HG03558 (cell line): ENCODE results near the gene SCN5A.

Experiments used
- ATAC-seq: cut with Tn5 transposase; IDR thresholded peaks from one replicate; pipeline ENCODE4 v1.9.1; 2021; ENCODE audit warnings: moderate number of reproducible peaks; ENCODE audit not compliant: unreplicated experiment; ENCODE audit errors: extremely low read depth

Gene SCN5A

DNA sequence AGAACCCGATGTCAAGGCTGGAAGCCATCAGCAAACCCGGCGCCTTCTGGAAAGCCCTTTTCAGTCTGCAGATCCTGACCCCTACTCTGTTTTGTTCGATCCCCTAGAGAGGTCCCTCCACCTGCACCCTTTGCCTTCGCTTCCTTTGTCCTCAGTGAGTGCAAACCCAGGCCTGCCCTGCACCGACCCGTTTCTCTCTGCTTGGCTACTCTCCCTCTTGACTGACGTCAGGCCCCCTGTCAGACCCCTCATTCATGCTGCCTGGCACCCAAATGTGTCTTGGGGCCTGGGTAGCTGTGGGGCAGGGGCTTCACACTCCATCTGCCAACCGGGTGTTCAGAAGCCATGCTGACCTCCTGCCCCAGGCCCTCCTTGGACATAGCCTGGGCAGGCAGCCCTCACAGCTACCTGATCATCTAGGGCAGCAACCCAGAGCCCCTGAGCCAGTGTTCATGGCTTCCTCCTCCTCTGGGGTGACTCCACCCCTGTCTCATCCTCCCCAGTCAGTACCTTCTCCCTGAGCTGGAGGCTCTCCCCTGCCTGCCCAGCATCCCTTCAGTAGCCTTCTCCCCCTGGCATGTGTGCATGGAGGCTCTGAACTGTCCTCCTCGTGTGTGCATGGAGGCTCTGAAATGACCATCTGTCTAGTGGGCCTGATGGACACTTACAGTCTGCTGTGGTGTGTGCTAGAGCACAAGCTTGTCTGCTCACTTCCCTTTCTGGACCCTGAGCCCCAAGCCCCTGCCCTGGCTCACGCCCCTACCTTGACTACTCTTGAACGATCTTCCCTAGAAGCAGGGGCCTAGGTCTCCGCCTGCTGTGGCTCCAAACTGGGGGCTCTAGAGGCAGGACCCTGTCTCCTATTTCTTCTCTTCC lies 83.9 kb downstream of the SCN5A start:
- ATAC-seq, result no peak

DNA sequence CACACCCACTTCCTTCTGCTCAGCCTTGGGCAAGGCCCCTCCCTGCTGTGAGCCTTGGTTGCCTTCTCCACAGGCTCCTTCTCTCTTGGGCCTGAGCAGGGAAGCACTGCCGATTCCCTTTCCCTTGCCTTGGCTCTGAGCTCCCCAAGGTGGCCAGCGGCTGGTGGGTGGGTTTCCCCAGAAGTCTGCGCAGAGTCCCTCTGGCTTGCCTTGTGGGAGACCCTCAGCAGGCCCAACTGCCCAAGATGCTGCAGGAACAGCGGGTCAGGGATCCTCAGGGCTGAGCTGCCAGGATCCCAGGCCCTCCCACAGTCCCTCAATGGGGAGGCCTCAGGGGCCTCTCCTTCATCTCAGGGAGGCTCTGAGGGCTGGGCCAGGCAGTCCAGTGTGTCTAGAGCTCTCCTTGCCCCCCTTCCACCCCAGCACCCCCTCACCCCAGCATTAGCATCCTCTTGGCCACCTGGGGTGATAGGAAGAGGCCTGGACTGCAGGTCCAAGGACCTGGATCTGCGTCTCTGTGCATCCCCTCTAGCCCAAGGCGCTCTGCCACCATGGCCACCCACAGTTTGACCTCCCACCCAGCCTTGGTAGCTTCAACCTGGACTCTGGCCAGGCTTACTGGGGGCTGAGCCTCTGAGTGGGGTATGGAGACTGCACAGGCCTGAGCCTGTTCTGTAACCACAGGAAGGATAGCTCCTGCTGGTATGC lies 84.7 kb downstream of the SCN5A start:
- no peak for ATAC-seq

DNA sequence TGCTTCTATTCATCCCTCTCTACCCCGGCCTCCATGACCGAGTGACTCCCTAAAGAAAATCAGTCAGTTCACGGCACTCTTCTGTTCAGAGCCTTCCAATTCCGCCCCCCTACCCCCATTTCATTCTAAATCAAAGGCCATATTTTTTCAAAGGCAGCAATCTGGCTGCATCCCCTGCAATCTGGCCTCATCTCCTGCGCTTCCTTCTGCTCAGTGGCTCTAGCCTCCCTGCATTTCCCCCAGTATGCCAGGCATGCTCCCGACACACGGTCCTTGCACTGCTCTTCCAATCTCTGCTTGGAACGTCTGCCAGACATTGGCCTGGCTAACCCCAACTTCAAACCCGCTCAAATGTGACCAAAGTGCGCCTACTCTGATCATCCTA lies 85.6 kb downstream of the SCN5A start:
- no peak for ATAC-seq

DNA sequence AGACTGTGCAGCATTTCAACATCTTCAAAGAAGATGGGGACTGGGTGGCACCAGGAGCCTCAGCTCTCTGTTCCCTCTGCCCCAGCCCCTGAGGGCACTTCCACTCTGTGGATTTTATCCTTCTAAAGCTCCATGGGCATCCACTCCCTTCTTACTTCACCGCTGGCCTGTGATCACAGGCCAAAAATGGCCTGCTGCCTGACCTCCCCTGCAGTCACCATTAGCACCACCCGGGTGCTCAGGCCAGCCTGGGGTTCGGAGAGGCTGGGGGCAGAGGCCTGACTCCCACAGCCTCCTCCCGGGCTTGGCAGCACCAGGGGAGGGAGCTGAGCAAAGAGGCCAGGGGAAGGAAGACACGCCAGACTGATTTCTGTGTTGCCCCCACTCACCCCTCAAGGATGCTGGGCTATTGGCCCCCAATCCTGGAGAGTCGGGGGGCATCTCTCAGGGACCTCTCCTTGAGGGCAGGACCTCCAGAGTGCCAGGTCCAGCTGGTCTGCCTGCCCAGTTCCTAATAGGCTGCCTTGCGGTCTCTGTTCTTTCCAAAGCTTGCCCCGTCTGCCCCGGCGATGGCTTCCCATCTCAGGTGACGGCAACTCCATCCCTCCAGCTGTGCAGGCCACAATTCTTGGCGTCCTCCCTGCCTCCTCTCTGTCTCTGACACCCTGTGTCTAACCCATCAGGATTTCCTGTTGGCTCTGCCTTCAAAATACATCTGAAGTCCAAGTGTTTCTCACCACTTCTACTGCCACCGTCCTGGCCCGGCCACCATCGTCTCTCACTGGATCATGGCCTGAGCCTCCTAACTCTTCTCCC lies 86.2 kb downstream of the SCN5A start:
- no peak for ATAC-seq

DNA sequence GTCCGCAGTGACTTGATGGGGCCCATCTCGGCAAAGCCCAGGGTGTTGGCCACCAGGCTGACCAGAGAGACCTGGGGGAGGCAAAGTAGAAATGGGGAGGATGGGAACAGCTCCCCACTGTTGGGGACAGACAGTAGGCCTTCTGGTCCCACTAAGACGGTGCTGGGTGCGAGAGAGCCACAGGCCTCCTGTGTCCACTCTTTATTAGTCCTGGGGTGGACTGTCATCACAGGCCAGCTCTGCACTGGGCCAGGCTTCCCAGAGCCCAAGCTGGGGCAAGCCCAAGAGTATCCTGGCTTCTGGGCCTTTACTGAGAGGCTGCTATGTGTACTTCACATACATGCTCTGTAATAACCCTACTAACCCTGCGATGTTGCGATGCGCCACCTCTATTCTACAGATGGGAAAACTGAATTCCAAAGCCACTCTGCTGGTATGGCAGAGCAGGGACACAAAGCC lies 87.0 kb downstream of the SCN5A start:
- ATAC-seq, result no peak

DNA sequence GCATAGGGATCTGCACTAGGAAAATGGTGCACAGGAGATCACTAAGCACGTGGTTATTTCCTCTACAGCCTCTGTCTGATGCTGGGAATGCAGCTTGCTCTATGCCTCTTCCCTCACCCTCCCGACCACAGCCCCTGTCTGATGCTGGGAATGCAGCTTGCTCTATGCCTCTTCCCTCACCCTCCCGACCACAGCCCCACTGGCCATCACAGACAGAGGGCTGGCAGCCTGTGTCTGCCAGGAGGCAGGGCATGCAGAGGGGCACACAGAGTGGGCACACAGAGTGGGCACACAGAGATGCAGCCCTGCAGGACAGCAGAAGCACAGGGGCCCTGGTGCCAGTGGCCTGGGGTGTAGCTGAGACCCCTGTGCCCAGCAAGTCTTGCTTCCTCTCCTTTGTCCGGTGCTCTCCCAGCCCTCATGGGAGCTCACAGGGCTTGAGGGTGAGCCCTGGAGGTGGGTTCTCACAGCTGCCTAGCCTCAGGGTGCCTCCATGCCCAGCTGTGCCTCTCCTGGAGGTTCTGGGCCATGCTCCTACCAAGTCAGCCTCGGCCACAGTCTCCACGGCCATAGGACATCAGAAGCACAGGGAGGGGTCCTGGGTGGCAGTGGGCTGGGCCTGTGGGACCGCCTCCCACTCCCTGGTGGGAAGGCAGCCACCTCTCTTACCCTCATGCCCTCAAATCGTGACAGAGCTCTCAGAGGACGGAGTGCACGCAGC lies 87.6 kb downstream of the SCN5A start:
- no peak for ATAC-seq

DNA sequence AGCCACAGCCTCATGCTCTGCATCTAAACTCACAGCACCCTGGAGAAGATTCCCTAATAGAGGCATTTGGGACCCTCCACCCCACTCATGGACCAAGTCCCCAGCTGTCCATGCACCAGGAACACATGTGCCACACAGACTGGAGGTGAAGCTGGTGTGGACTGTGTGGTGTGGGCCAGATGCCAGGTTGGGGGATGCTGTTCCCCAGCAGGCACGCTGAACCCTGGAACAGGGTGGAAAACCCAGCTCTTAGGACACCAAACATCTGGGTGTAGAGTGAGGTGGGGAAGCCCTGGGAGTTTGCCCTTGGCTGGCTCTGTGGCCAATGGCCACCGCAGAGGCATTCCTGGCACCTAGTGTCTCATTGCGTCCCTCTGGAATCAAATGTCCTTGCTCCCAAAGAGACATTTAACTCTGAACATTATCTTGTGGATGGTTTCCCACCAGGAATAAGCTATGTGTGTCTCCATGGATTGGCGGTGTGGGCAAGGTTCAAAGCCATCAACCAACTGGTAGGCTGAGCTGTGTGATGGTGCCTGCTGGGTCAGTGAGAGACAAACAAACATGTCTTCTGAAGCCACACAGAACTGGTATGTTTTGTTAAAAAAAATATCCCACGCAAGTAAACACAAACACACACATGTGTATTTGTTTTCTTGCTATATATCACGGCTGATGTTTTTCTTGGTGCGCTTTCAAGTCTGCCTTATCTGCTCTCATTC lies 88.3 kb downstream of the SCN5A start:
- ATAC-seq, result no peak

DNA sequence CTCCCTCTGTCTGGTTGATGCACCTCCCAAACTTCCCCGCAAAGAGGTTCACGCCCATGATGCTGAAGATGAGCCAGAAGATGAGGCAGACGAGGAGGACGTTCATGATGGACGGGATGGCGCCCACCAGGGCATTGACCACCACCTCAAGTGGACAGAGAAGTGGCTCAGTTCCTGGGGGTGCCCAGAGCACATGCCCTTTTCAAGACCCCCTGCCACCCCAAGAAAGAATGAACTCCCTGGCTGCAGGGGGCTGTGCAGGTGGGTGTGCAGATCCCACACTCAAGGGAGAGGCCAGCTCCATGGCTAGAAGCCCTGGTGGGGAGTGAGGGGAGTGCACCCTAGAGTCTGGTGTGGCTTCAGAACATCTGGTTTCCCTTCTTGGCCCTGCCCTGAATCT lies 89.2 kb downstream of the SCN5A start:
- no peak for ATAC-seq

DNA sequence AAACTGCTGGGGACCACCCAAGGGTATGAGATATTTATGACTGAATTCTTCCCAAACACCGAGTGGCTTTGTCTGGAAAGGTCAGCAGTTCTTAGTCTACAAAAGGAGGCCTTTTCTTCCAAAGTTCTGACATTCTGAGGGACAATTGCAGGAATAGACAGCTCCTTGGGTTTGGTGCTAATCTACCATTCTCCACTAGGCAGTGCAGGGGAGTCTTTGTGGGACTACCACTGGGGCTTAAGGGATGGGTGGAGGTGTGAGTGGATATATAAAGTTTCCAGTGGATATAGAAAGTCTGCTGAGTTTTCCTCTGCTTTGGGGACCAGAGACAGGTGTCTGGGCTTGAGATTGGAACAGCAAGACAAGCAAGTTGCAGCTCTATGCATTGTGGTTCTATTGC lies 90.6 kb downstream of the SCN5A start:
- no peak for ATAC-seq

DNA sequence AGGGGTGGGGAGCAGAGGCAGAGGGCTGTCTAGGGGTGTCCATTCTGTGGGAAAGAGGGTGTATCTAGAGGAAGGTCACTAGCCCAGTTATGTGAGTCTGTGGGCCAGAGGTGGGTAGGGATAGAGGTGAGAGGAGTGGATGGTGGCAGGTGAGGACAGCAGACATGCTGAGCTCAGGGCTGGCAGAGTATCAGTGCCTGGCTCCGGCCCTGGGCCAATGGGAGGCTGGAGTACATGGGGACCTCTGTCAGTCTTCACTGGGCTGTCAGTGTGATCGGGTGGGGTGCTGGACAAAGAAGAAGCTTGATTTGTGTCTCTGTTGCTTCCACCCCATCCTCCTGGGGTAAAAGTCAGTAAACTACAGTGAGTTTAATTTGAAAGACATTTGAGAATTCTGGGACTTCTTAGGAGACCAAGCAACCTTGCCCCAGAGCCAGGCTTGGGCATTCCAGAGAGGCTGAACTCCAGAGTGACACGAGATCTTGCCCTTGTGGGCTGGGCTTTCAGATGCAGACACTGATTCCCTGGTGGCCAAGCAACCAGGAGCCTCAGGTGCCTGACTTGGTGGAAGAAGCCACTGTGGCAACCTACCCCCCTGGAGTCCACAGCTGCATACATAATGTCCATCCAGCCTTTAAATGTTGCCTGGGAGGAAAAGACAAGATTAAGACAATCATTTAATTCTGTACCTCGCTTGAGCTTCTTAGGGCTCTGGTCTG lies 92.7 kb downstream of the SCN5A start:
- ATAC-seq, result no peak

DNA sequence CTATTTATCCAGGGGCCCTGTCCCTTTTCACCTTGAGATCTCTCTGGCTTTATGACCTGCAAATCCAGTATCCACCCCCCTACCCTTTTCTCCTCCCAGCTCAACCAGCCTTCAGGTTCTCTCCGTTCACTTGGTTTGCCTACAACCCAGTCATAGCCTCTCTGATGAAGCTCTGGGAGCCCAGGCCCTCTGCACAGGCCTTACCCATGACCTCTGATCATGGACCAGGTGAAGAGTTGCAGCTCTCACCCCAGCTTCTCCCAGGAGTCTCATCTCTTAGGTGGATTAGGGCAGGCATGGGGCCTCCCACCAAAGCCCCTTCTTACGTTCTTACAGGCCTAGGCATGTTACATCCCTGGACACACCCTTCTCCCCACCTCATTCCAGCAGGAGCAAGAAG lies 93.6 kb downstream of the SCN5A start:
- ATAC-seq, result no peak

DNA sequence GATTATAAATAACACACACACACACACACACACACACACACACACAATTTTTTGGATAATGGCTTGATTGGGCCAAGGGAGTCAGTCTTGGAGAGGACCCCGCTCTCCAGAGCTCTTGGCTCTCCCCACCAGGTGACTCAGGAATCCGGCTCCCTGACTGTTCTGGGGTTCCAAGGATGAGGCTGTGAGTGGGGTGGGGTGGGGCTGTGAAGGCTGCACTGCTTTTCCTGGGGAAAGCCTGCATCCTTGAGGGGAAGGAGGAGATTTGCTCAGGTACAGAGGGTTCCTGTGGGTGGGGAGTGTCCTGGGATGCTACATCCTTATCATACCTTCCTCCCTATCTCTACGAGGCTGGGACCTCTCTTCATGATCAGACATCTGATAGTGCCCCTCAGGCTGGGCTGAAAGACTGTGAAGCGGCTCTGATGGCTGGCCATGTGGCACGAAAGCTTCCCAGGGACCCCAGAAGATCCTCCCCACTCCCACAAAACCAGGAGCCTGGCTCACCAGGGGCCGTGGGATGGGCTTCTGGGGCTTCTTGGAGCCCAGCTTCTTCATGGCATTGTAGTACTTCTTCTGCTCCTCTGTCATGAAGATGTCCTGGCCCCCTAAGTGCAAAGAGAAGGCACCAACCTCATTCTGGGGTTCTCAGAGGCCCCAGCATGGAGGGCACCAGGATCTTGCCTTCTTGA lies 94.2 kb downstream of the SCN5A start:
- no peak for ATAC-seq

DNA sequence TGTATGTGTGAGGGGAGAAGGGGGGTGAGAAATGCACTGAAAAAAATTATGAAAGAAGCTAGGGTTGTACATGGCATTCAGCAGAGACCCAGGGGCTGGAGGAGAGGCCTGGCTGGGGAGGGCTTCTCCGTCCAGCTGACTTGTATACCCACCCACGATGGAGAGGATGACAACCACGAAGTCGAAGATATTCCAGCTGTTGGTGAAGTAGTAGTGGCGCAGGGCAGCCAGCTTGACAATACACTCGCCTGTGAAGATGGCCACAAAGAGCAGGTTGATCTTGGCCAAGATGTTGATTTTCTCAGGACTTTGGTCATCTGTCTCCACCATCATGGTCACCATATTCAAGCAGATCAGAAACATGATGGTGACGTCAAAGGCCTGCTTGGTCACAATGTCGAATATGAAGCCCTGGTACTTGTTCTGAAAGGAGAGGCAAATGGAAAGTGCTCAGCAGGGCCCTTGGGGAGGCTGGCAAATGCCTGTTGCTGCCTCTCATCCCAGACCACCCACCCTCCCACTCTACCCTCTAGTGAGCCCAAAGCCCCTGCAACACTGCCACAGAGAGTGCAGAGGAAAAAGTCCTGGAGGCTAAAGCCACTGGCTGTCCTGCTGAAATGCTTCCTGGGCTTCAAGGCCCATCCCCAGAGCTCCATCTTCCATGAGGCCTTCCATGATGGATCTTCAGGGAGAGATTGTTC lies 95.2 kb downstream of the SCN5A start:
- no peak for ATAC-seq

DNA sequence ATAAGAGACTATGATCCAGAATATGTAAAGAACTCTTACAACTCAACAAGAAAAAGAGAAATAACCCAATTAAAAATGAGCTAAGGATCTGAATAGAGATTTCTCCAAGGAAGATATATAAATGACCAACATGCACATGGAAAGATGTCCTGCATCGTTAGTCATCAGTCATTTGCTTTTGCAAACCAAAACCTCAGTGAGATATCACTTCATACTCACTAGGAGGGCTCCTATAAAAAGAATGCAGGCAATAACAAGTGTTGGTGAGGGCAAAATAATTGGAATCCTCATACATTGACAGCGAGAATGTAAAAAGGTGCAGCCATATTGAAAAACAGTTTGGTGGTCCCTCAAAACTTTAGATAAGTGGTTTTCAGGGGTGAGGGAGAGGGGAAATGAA lies 96.4 kb downstream of the SCN5A start:
- no peak for ATAC-seq

DNA sequence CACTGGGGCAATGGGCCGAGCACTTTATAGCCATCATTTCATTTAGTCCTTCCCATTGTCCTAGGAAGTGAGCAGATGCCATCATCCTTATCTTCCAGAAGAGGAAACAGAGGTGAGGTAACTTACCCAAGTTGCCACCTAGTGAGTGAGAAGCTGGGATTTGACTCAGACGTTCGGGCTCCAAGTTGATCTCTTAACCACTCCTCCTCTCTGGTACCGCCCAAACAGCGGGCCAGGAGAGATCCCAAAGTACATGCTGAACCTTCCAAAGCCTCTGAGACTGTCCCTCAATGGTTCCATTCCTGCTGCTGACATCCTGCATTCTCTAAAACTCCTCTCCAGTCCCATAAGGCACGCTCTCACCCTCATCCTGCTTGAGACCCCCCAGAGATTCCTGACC lies 97.1 kb downstream of the SCN5A start:
- no peak for ATAC-seq

DNA sequence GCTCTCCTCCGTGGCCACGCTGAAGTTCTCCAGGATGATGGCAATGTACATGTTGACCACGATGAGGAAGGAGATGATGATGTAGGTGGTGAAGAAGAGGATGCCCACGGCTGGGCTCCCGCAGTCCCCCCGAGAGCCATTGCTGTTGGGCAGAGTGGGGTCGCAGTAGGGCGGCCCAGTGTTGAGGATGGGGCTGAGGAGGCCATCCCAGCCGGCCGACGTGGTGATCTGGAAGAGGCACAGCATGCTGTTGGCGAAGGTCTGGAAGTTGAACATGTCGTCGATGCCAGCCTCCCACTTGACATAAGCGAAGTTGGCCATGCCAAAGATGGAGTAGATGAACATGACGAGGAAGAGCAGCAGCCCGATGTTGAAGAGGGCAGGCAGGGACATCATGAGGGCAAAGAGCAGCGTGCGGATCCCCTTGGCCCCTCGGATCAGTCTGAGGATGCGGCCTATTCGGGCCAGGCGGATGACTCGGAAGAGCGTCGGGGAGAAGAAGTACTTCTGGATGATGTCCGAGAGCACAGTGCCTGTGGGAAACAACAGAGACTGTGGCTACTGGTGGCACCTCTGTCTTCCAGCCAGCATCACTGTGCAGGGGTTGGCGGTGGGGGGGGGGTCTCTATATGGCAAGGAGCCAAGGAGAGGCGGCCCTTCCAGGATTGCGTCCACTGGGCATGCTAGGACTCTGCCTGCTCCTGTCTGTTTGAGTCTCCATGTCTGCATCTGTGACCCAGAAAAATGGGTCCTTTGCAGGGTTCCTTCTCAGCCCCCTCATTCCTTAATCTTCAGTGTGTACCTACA lies 98.3 kb downstream of the SCN5A start:
- ATAC-seq, result no peak
